Endothelial cell of umbilical vein (primary cell): ENCODE measurements around the gene METTL16. TPM values are rescaled to one million over a fixed set of nuclear protein-coding genes. Genes with fewer than 3 reads are reported as not detected.

ENCODE experiments used
- BruUV-seq: library from RNA; stranded (reverse); fragments of 400-500 nt; replicated peaks from 2 replicates; lab custom pipeline; 2021; lab: Mats Ljungman, UMichigan
- CTCF ChIA-PET: fragments of 300-600, 350-600 bp; sonication (Branson Sonifier 250); formaldehyde crosslinking; loops from one replicate; lab custom pipeline; 2021; ENCODE audit warnings: antibody characterized with exemption, inconsistent platforms; lab: Charles Lee
- POLR2A ChIA-PET: fragments of 300-600, 350-600 bp; sonication (Branson Sonifier 250); formaldehyde crosslinking; loops from one replicate; lab custom pipeline; 2021; ENCODE audit warnings: antibody characterized with exemption, inconsistent platforms; lab: Charles Lee
- DNase-seq: peaks from one replicate; pipeline ENCODE4 v3.0.0-alpha.2; 2011; ENCODE audit warnings: low read depth, low spot score
- FAIRE-seq: peaks from 2 replicates; lab custom pipeline; 2011; peaks lifted over from hg19 to GRCh38; lab: Jason Lieb, UNC
- H2AFZ ChIP-seq: 2 replicates; pipeline ENCODE4 v1.6.0; 2012; ENCODE audit warnings: low read depth, low read length, control low read depth, inconsistent platforms
- H3K27ac ChIP-seq: 2 replicates; pipeline ENCODE4 v1.5.1; 2011; ENCODE audit warnings: low read depth, mild to moderate bottlenecking, control low read depth, low read length, moderate library complexity; ENCODE audit not compliant: insufficient read depth
- H3K27me3 ChIP-seq, 2 experiments: 2 replicates each; pipeline versions ENCODE4 v1.6.0 to v1.6.1; 2011; ENCODE audit warnings: low read length in 2 of 2, mixed read lengths in 1 of 2; ENCODE audit not compliant: control insufficient read depth in 2 of 2, insufficient read depth in 2 of 2
- H3K36me3 ChIP-seq, 2 experiments: 2 replicates in 1 of 2; 3 replicates in 1 of 2; pipeline ENCODE4 v1.5.1; 2011; ENCODE audit warnings: low read length in 2 of 2, mild to moderate bottlenecking in 1 of 2, moderate library complexity in 1 of 2; ENCODE audit not compliant: control insufficient read depth in 2 of 2, insufficient read depth in 2 of 2; ENCODE audit errors: extremely low read depth in 1 of 2
- H3K4me1 ChIP-seq: 3 replicates; pipeline ENCODE4 v1.5.1; 2011; ENCODE audit warnings: mild to moderate bottlenecking, low read length; ENCODE audit not compliant: control insufficient read depth, insufficient read depth; ENCODE audit errors: extremely low read depth
- H3K4me2 ChIP-seq: 2 replicates; pipeline ENCODE4 v1.6.1; 2011; ENCODE audit warnings: low read length, control low read depth, mixed read lengths; ENCODE audit not compliant: insufficient read depth
- H3K4me3 ChIP-seq, 3 experiments: fragments of 200-600 bp in 1 of 3; sonication (generic), shearing (Covaris generic) in 1 of 3; replicated peaks in 1 of 3; 2 replicates each; pipeline ENCODE4 v1.5.1; 2011 to 2016; ENCODE audit warnings: control low read depth in 3 of 3, low read length in 3 of 3, mild to moderate bottlenecking in 2 of 3, inconsistent platforms in 1 of 3, low read depth in 1 of 3, moderate library complexity in 1 of 3; ENCODE audit not compliant: insufficient read depth in 1 of 3
- H3K79me2 ChIP-seq: 2 replicates; pipeline ENCODE4 v1.6.0; 2012; ENCODE audit warnings: low read length, inconsistent platforms; ENCODE audit not compliant: control insufficient read depth, insufficient read depth
- H3K9ac ChIP-seq: replicated peaks from 2 replicates; pipeline ENCODE3; 2011; ENCODE audit warnings: low read length, control low read depth; ENCODE audit not compliant: insufficient read depth; ENCODE audit errors: extremely low read depth
- H3K9me1 ChIP-seq: replicated peaks from 3 replicates; pipeline ENCODE4 v1.6.0; 2011; ENCODE audit warnings: mild to moderate bottlenecking, low read length; ENCODE audit not compliant: control insufficient read depth, insufficient read depth; ENCODE audit errors: extremely low read depth
- H3K9me3 ChIP-seq: replicated peaks from 2 replicates; pipeline ENCODE4 v1.5.1; 2012; ENCODE audit warnings: low read length, inconsistent platforms; ENCODE audit not compliant: control insufficient read depth, insufficient read depth
- H4K20me1 ChIP-seq: replicated peaks from 2 replicates; pipeline ENCODE3; 2011; ENCODE audit warnings: mild to moderate bottlenecking, low read length; ENCODE audit not compliant: control insufficient read depth, insufficient read depth; ENCODE audit errors: extremely low read depth
- EZH2 ChIP-seq: IDR thresholded peaks from 2 replicates; pipeline ENCODE4 v1.6.1; 2012; ENCODE audit warnings: borderline replicate concordance, low read depth, mild to moderate bottlenecking, moderate library complexity, low read length, inconsistent platforms; ENCODE audit not compliant: severe bottlenecking
- FOS ChIP-seq: IDR thresholded peaks from 2 replicates; pipeline ENCODE4 v1.6.1; 2011; ENCODE audit warnings: mild to moderate bottlenecking, low read length, moderate library complexity, borderline replicate concordance; ENCODE audit not compliant: insufficient read depth
- GATA2 ChIP-seq: IDR thresholded peaks from 2 replicates; pipeline ENCODE4 v1.7.0; 2011; ENCODE audit warnings: low read depth, mild to moderate bottlenecking, moderate library complexity, mixed read lengths, low read length; ENCODE audit not compliant: insufficient read length, insufficient read depth
- JUN ChIP-seq: IDR thresholded peaks from 2 replicates; pipeline ENCODE4 v1.6.1; 2011; ENCODE audit warnings: borderline replicate concordance, low read depth; ENCODE audit not compliant: insufficient read length, insufficient read depth
- MYC ChIP-seq: IDR thresholded peaks from one replicate; pipeline ENCODE4 v1.6.1; 2011; ENCODE audit warnings: mild to moderate bottlenecking, low read depth, low read length
- POLR2A ChIP-seq: IDR thresholded peaks from 2 replicates; pipeline ENCODE4 v1.6.1; 2012; ENCODE audit warnings: low read depth, mild to moderate bottlenecking, control low read depth, low read length
- POLR2AphosphoS5 ChIP-seq: IDR thresholded peaks from 2 replicates; pipeline ENCODE4 v1.6.1; 2012; ENCODE audit warnings: low read depth, mild to moderate bottlenecking, control low read depth, low read length, moderate library complexity; ENCODE audit not compliant: insufficient read depth
- dilution Hi-C: fragments of 300-500 bp; cut with MboI; formaldehyde crosslinking; loops from one replicate; pipeline ENCODE4 v1.15.0; 2019; ENCODE audit warnings: low sequenced_read_pairs; ENCODE audit not compliant: extremely low pct_ligation_motif_present
- intact Hi-C: fragments of 100-400 bp; cut with micrococcal nuclease; formaldehyde crosslinking; loops from one replicate; pipeline ENCODE4 v1.10.0; 2022
- polyA plus RNA-seq, 4 experiments: library from polyadenylated mRNA; depleted of rRNA in 3 of 4; stranded (reverse) in 3 of 4; unstranded in 1 of 4; fragments of >200 nt; gene quantifications; 2 replicates each; pipeline versions ENCODE4 v1.2.1 to v1.2.3, GENCODE V29; 2011 to 2012; ENCODE audit warnings: missing spikeins in 1 of 4
- total RNA-seq: library from RNA; stranded (reverse); gene quantifications from 2 replicates; pipeline ENCODE4 v1.2.3, GENCODE V29; 2021
- TF ChIP-seq, protein P1 (sequence below), 2 donors: IDR thresholded peaks; 1 replicate in 1 of 2; 2 replicates in 1 of 2; pipeline ENCODE4 v1.5.1; 2011; ENCODE audit warnings: low read length in 2 of 2, mild to moderate bottlenecking in 2 of 2, moderate library complexity in 2 of 2, control low read depth in 1 of 2, inconsistent platforms in 1 of 2, low read depth in 1 of 2; ENCODE audit not compliant: insufficient read depth in 1 of 2; ENCODE audit errors: extremely low read depth in 1 of 2
- TF ChIP-seq, protein P2 (sequence below): IDR thresholded peaks from 2 replicates; pipeline ENCODE4 v1.6.1; 2011; ENCODE audit not compliant: insufficient read depth, insufficient read length

Gene METTL16
- total and polyA plus RNA-seq, 2 donors (not counting 3 experiments of a cell fraction or from before 2014, with no cell fraction given) = 11.0 to 24.7 TPM

DNA sequence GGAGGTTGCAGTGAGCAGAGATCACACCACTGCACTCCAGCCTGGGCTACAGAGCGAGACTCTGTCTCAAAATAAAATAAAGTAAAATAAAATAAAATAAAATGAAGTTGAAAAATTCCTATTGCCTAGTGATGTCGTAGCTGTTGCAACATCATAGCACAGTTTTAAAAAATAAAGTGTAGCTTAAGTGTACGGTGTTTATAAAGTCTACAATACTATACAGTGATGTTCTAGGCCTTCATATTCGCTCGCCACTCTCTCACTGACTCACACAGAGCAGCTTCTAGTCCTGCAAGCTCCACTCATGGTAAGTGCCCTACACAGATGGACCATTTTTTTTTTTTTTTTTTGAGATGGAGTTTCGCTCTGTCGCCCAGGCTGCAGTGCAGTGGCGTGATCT is 67.3 kb downstream of the METTL16 start:
- ChIA-PET CTCF (no interaction called here), POLR2A (no interaction called here)
- H3K27me3 ChIP-seq = no peaks in the 10 kb centered on the region
- no peaks in the 10 kb centered on the region for H3K9me3 ChIP-seq
- no peaks in the 10 kb centered on the region for H3K4me1 ChIP-seq
- dilution Hi-C loops (no loop called here), intact Hi-C loops (no loop called here)
- no peak overlapping the region for H2AFZ ChIP-seq
- TF ChIP-seq, protein P1, sequence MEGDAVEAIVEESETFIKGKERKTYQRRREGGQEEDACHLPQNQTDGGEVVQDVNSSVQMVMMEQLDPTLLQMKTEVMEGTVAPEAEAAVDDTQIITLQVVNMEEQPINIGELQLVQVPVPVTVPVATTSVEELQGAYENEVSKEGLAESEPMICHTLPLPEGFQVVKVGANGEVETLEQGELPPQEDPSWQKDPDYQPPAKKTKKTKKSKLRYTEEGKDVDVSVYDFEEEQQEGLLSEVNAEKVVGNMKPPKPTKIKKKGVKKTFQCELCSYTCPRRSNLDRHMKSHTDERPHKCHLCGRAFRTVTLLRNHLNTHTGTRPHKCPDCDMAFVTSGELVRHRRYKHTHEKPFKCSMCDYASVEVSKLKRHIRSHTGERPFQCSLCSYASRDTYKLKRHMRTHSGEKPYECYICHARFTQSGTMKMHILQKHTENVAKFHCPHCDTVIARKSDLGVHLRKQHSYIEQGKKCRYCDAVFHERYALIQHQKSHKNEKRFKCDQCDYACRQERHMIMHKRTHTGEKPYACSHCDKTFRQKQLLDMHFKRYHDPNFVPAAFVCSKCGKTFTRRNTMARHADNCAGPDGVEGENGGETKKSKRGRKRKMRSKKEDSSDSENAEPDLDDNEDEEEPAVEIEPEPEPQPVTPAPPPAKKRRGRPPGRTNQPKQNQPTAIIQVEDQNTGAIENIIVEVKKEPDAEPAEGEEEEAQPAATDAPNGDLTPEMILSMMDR (IDR thresholded peaks at IDR 0.05; ENCODE audit: extremely low read depth in 1 of 2, insufficient read depth in 1 of 2, low read depth in 1 of 2, low read length in 2 of 2) = no peak
- TF ChIP-seq POLR2A (no peak), FOS (no peak), JUN (no peak), GATA2 (no peak), POLR2AphosphoS5 (no peak), MYC (no peak), EZH2 (no peak)
- TF ChIP-seq, protein P2, sequence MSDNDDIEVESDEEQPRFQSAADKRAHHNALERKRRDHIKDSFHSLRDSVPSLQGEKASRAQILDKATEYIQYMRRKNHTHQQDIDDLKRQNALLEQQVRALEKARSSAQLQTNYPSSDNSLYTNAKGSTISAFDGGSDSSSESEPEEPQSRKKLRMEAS = no peak
- no peak overlapping the region for H3K9ac ChIP-seq
- FAIRE-seq (no peak), DNase-seq (no peak)
- H3K27ac ChIP-seq = no peak overlapping the region
- H3K9me1 ChIP-seq = no peaks in the 10 kb centered on the region
- no peaks in the 10 kb centered on the region for H4K20me1 ChIP-seq
- no TSS peak for BruUV-seq
- no peak overlapping the region for H3K4me2 ChIP-seq
- H3K79me2 ChIP-seq = no peaks in the 10 kb centered on the region
- peaks cover 2 to 6% of the 10 kb centered on the region in 2 experiments for H3K36me3 ChIP-seq
- H3K4me3 ChIP-seq = no peak overlapping the region
